ENCODE results near the gene TANC1.

GRCh38 chr2:159012142-159012541, 43.7 kb downstream of the TANC1 start:
- TF ChIP-seq POLR2AphosphoS5 (IDR thresholded peaks at IDR 0.05; ENCODE audit: low read depth, low read length), result no peak
- TF ChIP-seq SIN3A (IDR thresholded peaks at IDR 0.05; ENCODE audit: borderline replicate concordance, insufficient read depth, low read length), result no peak

Data from PFSK-1 (cell line).